Measurements from ENCODE around the gene NUTM2B. TPM values are rescaled to one million over a fixed set of nuclear protein-coding genes. Genes with fewer than 3 reads are reported as not detected.

The NUTM2B gene, protein sequence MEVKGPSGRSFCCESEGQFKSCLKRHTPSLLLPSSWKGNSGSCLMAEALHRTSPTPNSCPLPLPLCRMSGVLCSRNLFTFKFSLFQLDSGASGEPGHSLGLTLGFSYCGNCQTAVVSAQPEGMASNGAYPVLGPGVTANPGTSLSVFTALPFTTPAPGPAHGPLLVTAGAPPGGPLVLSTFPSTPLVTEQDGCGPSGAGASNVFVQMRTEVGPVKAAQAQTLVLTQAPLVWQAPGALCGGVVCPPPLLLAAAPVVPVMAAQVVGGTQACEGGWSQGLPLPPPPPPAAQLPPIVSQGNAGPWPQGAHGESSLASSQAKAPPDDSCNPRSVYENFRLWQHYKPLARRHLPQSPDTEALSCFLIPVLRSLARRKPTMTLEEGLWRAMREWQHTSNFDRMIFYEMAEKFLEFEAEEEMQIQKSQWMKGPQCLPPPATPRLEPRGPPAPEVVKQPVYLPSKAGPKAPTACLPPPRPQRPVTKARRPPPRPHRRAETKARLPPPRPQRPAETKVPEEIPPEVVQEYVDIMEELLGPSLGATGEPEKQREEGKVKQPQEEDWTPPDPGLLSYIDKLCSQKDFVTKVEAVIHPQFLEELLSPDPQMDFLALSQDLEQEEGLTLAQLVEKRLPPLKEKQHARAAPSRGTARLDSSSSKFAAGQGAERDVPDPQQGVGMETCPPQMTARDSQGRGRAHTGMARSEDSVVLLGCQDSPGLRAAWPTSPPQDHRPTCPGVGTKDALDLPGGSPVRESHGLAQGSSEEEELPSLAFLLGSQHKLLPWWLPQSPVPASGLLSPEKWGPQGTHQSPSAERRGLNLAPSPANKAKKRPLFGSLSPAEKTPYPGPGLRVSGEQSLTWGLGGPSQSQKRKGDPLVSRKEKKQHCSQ
- total RNA-seq = 0.16 and 0.25 TPM in 2 replicates

GRCh38 chr10:79702927-79703326 lies at the start of gene NUTM2B:
NUTM2B (plus strand) TSS chr10:79703227; CDS start chr10:79703610, 383 bp downstream.

Other genes with a start within 250 kb of the NUTM2B start
- gene EIF5AL1, start 190.7 kb upstream of the NUTM2B start, total RNA-seq = 0.16 and 0.25 TPM in 2 replicates
- not detected in 2 replicates for gene SFTPA2, start 142.8 kb upstream of the NUTM2B start, total RNA-seq
- gene SFTPA1, start 92.3 kb upstream of the NUTM2B start, total RNA-seq = not detected in 2 replicates
- under 0.01 TPM in 1 of 2 replicates, not detected in the other for gene NUTM2E, start 123.5 kb downstream of the NUTM2B start, total RNA-seq
- not detected in 2 replicates for gene SFTPD, start 245.9 kb downstream of the NUTM2B start, total RNA-seq

All from bladder microvascular endothelial cell (primary cell).